Kidney epithelial cell (primary cell): ENCODE measurements around the gene HES1. TPM values are rescaled to one million over a fixed set of nuclear protein-coding genes. Genes with fewer than 3 reads are reported as not detected.

Source experiments
- DNase-seq: peaks from one replicate; pipeline ENCODE4 v3.0.0-alpha.2; 2010; ENCODE audit warnings: low read depth
- H3K27me3 ChIP-seq: 2 replicates; pipeline ENCODE4 v1.6.0; 2011; ENCODE audit warnings: low read length; ENCODE audit not compliant: control insufficient read depth, insufficient read depth
- H3K36me3 ChIP-seq: 2 replicates; pipeline ENCODE4 v1.5.1; 2011; ENCODE audit warnings: low read length; ENCODE audit not compliant: control insufficient read depth, insufficient read depth
- H3K4me3 ChIP-seq: 2 replicates; pipeline ENCODE4 v1.5.1; 2011; ENCODE audit warnings: low read depth, mild to moderate bottlenecking, control low read depth, low read length
- CTCF ChIP-seq: IDR thresholded peaks from 2 replicates; pipeline ENCODE4 v1.5.1; 2011; ENCODE audit warnings: mild to moderate bottlenecking, moderate library complexity, low read length, control low read depth, inconsistent platforms; ENCODE audit not compliant: insufficient read depth, poor library complexity, severe bottlenecking
- total RNA-seq: library from RNA; depleted of rRNA; stranded (reverse); fragments of >200 nt; gene quantifications from 2 replicates; pipeline ENCODE4 v1.2.3, GENCODE V29; 2015

The HES1 gene
- total RNA-seq, 1 donor from 2014 or later, result 50.7 TPM

- no peak for DNase-seq
- no peaks in the 10 kb centered on the region for H3K27me3 ChIP-seq
- peak overlapping the region; percentile 7 for H3K4me3 ChIP-seq
- TF ChIP-seq CTCF, result no peak
- H3K36me3 ChIP-seq, result peaks cover 2% of the 10 kb centered on the region
Measured at GRCh38 chr3:194141415-194142155, 5.6 kb downstream of the HES1 start.

GRCh38 chr3:194142156-194142910 is 6.4 kb downstream of the HES1 start:
- no peak for DNase-seq
- Histone ChIP-seq H3K27me3 (no peaks in the 10 kb centered on the region), H3K4me3 (no peak overlapping the region), H3K36me3 (peaks cover 2% of the 10 kb centered on the region)
- TF ChIP-seq CTCF, result no peak

- TF ChIP-seq CTCF, result no peak
- H3K4me3 ChIP-seq, result no peak overlapping the region
- H3K27me3 ChIP-seq, result no peaks in the 10 kb centered on the region
- DNase-seq, result no peak
- no peaks in the 10 kb centered on the region for H3K36me3 ChIP-seq
Measured at GRCh38 chr3:194145702-194146101, 9.8 kb downstream of the HES1 start.

- DNase-seq, result no peak
- Histone ChIP-seq H3K4me3 (no peak overlapping the region), H3K27me3 (no peaks in the 10 kb centered on the region), H3K36me3 (no peaks in the 10 kb centered on the region)
- TF ChIP-seq CTCF, result no peak
Measured at GRCh38 chr3:194147679-194148078, 11.7 kb downstream of the HES1 start.

GRCh38 chr3:194148383-194148782 is 12.4 kb downstream of the HES1 start:
- no peak for DNase-seq
- no peaks in the 10 kb centered on the region for H3K36me3 ChIP-seq
- TF ChIP-seq CTCF, result no peak
- no peaks in the 10 kb centered on the region for H3K27me3 ChIP-seq
- H3K4me3 ChIP-seq, result no peak overlapping the region
